ENCODE data around the gene DDX1.

DNA sequence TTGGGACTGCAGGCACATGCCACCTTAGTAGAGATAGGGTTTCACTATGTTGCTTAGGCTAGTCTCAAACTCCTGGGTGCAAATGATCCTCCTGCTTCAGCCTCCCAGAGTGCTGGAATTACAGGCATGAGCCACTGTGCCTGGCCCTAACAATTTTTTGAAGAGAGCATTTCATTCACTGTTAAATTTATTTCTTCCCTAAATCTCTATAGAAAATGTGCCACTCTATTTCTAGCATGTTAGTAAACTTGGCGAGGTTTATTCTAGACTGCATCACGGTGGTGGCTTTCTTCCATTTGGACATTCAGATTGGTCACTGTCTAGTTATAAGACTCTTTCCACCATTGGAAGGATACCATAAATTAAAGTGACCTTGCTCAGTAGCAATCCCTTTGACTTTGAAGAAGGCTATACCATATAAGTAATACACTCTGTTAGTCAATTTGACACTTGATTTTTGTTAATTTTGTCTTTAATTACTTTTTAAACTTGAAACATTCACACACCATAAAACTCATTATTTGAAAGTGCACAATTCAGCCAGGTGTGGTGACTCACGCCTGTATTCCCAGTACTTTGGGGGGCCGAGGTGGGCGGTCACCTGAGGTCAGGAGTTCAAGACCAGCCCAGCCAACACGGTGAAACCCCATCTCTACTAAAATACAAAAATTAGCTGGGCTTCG is 16.2 kb downstream of the DDX1 start:
- TF ChIP-seq EZH2 (IDR thresholded peaks at IDR 0.05; ENCODE audit: borderline replicate concordance, control insufficient read depth, low read depth, low read length), result no peak
- no peak for TF ChIP-seq EP300 (IDR thresholded peaks at IDR 0.05; ENCODE audit: borderline replicate concordance in 1 of 2, control insufficient read depth in 1 of 2, low read depth in 2 of 2, low read length in 2 of 2)
- TF ChIP-seq POLR2AphosphoS5 (IDR thresholded peaks at IDR 0.05; ENCODE audit: low read length), result no peak
- TF ChIP-seq, protein P1, sequence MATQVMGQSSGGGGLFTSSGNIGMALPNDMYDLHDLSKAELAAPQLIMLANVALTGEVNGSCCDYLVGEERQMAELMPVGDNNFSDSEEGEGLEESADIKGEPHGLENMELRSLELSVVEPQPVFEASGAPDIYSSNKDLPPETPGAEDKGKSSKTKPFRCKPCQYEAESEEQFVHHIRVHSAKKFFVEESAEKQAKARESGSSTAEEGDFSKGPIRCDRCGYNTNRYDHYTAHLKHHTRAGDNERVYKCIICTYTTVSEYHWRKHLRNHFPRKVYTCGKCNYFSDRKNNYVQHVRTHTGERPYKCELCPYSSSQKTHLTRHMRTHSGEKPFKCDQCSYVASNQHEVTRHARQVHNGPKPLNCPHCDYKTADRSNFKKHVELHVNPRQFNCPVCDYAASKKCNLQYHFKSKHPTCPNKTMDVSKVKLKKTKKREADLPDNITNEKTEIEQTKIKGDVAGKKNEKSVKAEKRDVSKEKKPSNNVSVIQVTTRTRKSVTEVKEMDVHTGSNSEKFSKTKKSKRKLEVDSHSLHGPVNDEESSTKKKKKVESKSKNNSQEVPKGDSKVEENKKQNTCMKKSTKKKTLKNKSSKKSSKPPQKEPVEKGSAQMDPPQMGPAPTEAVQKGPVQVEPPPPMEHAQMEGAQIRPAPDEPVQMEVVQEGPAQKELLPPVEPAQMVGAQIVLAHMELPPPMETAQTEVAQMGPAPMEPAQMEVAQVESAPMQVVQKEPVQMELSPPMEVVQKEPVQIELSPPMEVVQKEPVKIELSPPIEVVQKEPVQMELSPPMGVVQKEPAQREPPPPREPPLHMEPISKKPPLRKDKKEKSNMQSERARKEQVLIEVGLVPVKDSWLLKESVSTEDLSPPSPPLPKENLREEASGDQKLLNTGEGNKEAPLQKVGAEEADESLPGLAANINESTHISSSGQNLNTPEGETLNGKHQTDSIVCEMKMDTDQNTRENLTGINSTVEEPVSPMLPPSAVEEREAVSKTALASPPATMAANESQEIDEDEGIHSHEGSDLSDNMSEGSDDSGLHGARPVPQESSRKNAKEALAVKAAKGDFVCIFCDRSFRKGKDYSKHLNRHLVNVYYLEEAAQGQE (IDR thresholded peaks at IDR 0.05; ENCODE audit: low read depth, low read length), result no peak
- no peak for TF ChIP-seq CHD4 (IDR thresholded peaks at IDR 0.05)
- TF ChIP-seq RCOR1 (conservative IDR thresholded peaks at IDR 0.05; ENCODE audit: low read depth, low read length), result no peak
- no peak for TF ChIP-seq ASH2L (IDR thresholded peaks at IDR 0.05; ENCODE audit: borderline replicate concordance, low read depth)
